Transverse colon (tissue), 4 donors: Measurements from ENCODE around the gene SYAP1.

Source experiments
- EP300 ChIP-seq: sonication (generic); formaldehyde crosslinking; IDR thresholded peaks from one replicate; pipeline ENCODE4 v1.6.1; 2017; ENCODE audit warnings: antibody characterized with exemption, low read depth
- POLR2A ChIP-seq: fragments of 450-650 bp; IDR thresholded peaks from one replicate; pipeline ENCODE4 v1.6.1; 2016; ENCODE audit warnings: antibody characterized with exemption, mild to moderate bottlenecking, moderate library complexity
- POLR2AphosphoS5 ChIP-seq, 3 donors: sonication (generic); formaldehyde crosslinking; IDR thresholded peaks; one replicate each; pipeline ENCODE4 v1.6.1; 2016; ENCODE audit warnings: antibody characterized with exemption in 3 of 3
- TF ChIP-seq, protein P1 (sequence below), 5 experiments: fragments of 200-600 bp in 3 of 5; fragments of 450-650 bp in 2 of 5; sonication (generic) in 3 of 5; IDR thresholded peaks; 1 replicate in 2 of 5; 2 replicates in 3 of 5; pipeline ENCODE4 v1.5.1; 2016 to 2017; ENCODE audit warnings: antibody characterized with exemption in 5 of 5, inconsistent platforms in 3 of 5, mild to moderate bottlenecking in 2 of 5, moderate library complexity in 1 of 5

DNA sequence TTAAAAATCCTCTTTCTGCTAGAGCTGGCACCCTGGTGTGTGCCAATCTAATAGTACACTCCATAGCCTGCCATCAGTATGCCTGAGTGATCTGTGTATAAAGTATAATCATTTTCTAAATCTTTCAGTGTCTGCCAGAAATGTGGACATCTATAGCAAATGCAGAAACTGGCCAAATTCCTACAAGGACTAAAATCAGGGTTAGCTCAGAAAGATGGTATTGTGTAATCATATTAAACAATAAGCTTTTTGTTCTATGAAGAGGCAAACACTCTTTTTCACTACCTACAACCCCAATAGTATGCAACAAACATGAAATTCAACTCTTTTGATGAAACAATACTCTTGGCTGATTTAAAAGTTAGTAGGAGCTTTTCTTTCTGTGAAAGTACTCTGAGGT, 59.1 kb downstream of the SYAP1 start:
- TF ChIP-seq, protein P1, sequence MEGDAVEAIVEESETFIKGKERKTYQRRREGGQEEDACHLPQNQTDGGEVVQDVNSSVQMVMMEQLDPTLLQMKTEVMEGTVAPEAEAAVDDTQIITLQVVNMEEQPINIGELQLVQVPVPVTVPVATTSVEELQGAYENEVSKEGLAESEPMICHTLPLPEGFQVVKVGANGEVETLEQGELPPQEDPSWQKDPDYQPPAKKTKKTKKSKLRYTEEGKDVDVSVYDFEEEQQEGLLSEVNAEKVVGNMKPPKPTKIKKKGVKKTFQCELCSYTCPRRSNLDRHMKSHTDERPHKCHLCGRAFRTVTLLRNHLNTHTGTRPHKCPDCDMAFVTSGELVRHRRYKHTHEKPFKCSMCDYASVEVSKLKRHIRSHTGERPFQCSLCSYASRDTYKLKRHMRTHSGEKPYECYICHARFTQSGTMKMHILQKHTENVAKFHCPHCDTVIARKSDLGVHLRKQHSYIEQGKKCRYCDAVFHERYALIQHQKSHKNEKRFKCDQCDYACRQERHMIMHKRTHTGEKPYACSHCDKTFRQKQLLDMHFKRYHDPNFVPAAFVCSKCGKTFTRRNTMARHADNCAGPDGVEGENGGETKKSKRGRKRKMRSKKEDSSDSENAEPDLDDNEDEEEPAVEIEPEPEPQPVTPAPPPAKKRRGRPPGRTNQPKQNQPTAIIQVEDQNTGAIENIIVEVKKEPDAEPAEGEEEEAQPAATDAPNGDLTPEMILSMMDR (IDR thresholded peaks at IDR 0.05) = no peak
- TF ChIP-seq POLR2A (no peak), POLR2AphosphoS5 (IDR thresholded peaks at IDR 0.05) (no peak), EP300 (no peak)
